GM19463 (cell line): Measurements from ENCODE around the gene ADRB2.

ENCODE experiments used
- ATAC-seq: cut with Tn5 transposase; IDR thresholded peaks from one replicate; pipeline ENCODE4 v1.9.1; 2021; ENCODE audit warnings: mild to moderate bottlenecking, moderate library complexity; ENCODE audit not compliant: unreplicated experiment

Gene ADRB2

DNA sequence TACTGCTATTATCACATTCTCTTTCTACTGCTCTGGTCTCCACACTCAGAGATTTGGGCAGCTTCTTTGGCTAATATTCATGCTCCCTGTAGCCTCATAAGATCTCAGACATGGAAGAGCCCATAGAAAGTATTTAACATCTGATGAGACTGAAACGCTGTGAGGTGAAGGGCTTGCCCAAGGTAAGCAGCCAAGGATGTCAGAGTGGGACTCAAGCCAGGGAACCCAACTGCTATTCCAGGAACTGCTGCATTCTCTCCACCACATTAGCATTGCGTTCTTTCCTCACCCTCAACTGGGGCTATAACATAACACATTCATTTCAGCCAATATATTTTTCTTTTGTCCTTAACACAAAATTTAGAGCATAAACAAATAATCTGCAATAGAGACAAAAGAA, 3.8 kb downstream of the ADRB2 start:
- no peak for ATAC-seq

DNA sequence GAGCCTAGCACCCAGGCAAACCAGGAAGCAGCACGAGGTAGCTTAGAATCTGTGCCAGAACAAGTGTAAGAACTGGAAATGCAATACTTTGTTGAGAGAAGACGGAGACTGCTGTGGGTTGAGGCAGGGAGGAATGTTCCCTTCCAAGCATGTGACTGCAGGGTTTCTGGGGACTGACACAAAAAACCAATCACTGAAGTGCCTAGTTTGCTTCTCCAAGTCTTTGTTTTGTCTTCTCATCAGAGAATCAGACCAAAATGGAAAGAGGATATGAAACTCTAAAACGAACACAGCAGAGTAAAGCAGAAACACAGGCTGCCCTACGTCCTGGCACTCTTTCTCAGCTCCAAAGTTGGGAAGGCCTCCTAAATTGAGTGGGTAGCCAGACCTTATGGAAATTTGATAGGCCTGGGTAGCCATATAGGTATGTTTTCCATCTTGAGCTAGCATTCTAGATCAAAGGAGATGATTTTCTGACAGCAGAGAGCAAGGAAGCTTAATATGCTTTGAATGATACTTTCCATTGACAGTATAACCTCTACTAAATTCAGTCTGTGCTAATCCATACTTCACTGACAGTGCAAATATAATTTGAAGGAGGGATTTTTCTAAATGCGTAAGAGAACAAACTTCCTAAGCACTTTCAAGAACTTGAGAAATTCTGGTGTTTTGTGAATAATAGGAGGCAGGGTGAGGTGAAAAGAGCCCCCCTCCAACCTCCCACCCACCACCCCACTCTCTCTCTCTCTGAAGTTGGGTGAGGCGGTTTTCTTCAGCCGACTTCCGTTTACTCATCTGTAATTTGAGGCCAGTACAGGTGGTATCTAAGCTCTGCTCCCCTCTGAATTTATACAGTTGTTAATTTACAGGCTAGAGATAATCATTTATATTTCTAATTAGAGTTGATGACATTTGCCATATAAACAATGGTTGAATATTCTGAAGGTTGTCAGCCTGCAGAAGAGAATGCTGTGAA, 5.5 kb downstream of the ADRB2 start:
- peak; percentile 71 for ATAC-seq

DNA sequence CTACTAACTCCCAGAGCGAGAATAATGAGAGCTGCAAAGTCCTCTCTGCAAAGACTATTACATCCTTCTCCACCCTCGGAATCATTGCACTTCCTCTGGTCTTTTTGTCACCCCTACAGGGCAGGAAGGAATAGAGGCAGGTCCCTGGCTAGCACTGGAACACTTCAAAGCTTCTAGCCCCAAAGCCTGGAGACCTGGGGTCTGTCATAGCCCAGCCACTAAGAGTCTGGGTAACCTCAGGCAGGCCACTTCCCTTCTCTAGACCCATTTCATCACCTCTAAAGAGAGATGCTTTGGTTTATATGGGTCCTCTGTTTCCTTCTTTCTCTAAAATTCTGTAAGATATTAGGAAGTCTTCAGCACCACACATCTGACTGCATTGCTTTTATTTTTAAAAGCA, 6.7 kb downstream of the ADRB2 start:
- no peak for ATAC-seq

DNA sequence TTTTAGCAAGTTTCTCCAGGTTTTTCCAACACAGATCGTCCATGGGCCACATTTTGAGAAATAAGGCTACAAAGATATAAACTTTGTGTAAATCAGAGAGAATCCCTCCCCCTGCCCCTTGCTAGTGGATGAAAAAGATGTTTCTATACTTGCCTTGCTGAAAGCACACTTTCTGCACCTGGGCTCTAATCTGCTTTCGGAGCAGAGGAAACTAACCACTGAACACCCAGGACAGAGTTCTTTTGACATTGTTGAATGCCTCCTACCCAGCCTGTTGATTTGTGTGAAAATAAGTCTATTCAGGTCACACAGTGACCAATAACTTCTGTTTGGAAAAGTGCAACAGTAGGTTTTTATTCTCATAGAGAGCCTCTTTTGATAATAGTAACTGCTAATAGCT, 7.5 kb downstream of the ADRB2 start:
- no peak for ATAC-seq

- peak; percentile 71 for ATAC-seq
Observed at GRCh38 chr5:148834689-148835088, 8.3 kb downstream of the ADRB2 start.

- no peak for ATAC-seq
Observed at GRCh38 chr5:148836272-148837250, 10.2 kb downstream of the ADRB2 start.

GRCh38 chr5:148837383-148837782, 11.0 kb downstream of the ADRB2 start:
- no peak for ATAC-seq

GRCh38 chr5:148838357-148838756, 11.9 kb downstream of the ADRB2 start:
- no peak for ATAC-seq

GRCh38 chr5:148839960-148840359, 13.5 kb downstream of the ADRB2 start:
- ATAC-seq, result peak; percentile 56

GRCh38 chr5:148840531-148840930, 14.1 kb downstream of the ADRB2 start:
- ATAC-seq, result no peak

- ATAC-seq, result no peak
Observed at GRCh38 chr5:148841519-148841918, 15.1 kb downstream of the ADRB2 start.

GRCh38 chr5:148842161-148842560, 15.8 kb downstream of the ADRB2 start:
- ATAC-seq, result no peak

GRCh38 chr5:148843510-148844318, 17.3 kb downstream of the ADRB2 start:
- no peak for ATAC-seq

DNA sequence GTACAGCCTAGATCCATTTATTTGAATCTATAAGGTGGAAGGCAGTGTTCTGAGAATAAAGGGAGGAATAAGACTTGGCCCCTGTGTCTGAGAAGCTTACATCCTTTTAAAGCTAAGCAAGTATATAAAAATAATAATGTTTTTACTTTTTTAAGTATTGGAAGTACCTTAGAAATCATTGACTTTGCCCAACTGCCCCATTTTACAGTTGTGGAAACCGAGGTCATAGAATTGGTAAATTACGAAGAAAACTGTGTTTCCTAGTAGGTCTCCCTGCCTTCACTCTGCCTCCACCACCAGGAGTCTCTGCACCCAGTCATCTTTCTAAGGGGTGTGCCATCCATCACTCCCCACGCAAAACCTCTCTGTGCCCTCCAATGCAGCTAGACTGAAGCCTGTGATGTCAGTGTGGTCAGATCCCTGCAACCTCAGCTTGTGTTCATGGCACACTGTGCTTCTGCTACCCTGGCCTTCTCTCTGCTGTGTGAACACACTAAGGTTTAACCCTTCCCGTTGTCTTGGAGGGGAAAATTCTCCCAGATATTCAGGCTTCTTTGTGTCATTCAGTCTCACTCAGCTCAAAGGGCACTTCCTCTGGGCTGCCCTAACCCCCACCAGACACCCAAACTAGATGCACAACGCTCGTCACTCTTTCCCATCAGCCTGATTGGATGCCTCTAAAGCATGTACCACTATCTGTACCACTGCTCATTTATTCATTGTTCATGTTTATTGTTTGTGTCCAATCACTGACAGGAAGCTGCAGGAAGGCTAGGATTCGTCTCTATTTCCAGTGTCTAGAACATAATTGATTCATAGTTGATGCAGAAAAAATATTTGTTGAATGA, 18.2 kb downstream of the ADRB2 start:
- ATAC-seq, result no peak

DNA sequence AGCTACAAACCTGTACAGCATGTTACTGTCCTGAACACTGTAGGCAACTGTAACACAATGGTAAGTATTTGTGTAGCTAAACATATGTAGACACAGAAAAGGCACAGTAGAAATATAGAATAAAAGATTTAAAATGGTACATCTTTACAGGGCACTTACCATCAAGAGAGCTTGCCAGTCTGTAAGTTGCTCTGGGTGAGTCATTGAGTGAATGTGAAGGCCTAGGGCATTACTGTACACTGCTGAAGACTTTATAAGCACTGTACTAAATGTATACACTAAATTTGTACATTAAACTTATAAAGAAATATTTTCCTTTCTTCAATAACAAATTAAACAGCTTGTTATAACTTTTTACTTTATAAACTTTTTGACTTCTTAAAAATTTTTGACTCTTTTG, 20.5 kb downstream of the ADRB2 start:
- no peak for ATAC-seq

GRCh38 chr5:148847456-148847855, 21.0 kb downstream of the ADRB2 start:
- no peak for ATAC-seq

GRCh38 chr5:148848393-148849031, 22.1 kb downstream of the ADRB2 start:
- ATAC-seq, result no peak

DNA sequence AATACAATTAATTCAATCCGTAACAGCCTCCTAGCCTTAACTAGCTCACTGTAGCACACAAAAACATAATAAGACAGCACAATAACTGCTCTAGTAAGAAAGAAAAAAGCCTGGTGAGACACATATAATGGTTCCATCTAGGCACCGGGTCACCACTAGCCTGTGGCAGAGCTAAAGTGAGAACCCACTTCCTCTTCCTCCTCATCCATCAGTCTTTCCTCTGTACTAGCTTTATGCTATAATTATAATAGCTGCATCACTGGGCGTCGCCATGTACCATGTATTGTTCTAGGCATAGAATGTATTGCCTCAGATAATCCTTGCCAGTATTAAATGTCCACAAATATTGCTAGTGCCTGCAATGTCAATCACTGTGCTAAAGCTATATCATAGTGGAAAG, 23.1 kb downstream of the ADRB2 start:
- ATAC-seq, result no peak

DNA sequence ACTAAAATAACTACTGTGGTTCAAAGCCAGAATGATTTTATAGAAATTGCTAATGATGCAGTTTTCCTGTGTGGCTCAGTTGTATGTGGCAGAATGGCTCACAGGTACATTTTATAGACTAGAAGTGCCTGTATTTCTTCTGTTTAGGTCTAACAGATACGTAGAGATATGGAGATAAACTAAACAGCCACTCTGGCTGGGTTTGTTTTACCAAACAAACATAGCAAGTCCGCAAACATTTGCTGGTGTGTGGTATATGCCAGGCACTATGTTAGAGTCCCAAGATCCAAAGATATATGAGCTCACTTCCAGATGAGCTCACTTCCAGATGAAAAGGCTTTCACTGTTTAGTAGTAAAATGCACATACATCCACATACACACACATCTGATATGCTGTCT, 24.4 kb downstream of the ADRB2 start:
- no peak for ATAC-seq
